ENCODE results near the gene APLP1. TPM values are rescaled to one million over a fixed set of nuclear protein-coding genes. Genes with fewer than 3 reads are reported as not detected.

APLP1 gene
- total RNA-seq, 1 donor from 2014 or later, result 25.7 TPM

DNA sequence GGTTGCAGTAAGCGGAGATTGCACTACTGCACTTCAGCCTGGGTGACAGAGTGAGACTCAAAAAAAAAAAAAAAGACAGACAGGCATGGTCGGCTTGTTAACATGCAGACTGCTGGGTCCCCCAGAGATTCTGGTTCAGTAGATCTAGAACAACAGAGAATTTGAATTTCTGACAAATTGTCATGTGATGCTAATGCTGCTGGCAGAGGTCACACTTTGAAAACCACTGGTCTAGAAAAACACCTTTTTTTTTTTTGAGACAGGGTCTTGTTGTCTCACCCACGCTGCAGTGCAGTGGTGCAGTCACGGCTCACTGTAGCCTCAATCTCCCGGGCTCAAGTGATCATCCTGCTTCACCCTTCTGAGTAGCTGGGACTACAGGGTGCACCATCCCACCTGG, 60.1 kb downstream of the APLP1 start:
- intact Hi-C loops (cut with micrococcal nuclease), result no loop called here
- DNase-seq, result no peak
- no peak for ATAC-seq

Other genes starting within 250 kb of the APLP1 start
- gene RBM42, start 239.5 kb upstream of the APLP1 start, total RNA-seq, result 51.0 TPM
- 0.27 TPM for gene ETV2, start 226.8 kb upstream of the APLP1 start, total RNA-seq
- gene COX6B1, start 220.3 kb upstream of the APLP1 start, total RNA-seq, result 1,553 TPM
- not detected for gene UPK1A, start 202.1 kb upstream of the APLP1 start, total RNA-seq
- gene ZBTB32, start 164.0 kb upstream of the APLP1 start, total RNA-seq, result not detected
- 15.8 TPM for gene KMT2B, start 150.6 kb upstream of the APLP1 start, total RNA-seq
- gene IGFLR1, start 126.1 kb upstream of the APLP1 start, total RNA-seq, result 3.2 TPM
- gene U2AF1L4, start 123.2 kb upstream of the APLP1 start, total RNA-seq, result 18.4 TPM
- gene PSENEN, start 122.9 kb upstream of the APLP1 start, total RNA-seq, result 41.3 TPM
- gene LIN37, start 120.0 kb upstream of the APLP1 start, total RNA-seq, result 8.3 TPM
- 676 TPM for gene HSPB6, start 111.5 kb upstream of the APLP1 start, total RNA-seq
- 5.2 TPM for gene PROSER3, start 110.4 kb upstream of the APLP1 start, total RNA-seq
- 4.2 TPM for gene ARHGAP33, start 93.0 kb upstream of the APLP1 start, total RNA-seq
- gene PRODH2, start 55.7 kb upstream of the APLP1 start, total RNA-seq, result not detected
- gene NPHS1, start 16.1 kb upstream of the APLP1 start, total RNA-seq, result not detected
- 0.12 TPM for gene KIRREL2, start 11.7 kb upstream of the APLP1 start, total RNA-seq
- gene NFKBID, start 32.0 kb downstream of the APLP1 start, total RNA-seq, result 3.8 TPM
- gene HCST, start 34.0 kb downstream of the APLP1 start, total RNA-seq, result 7.1 TPM
- gene TYROBP, start 39.7 kb downstream of the APLP1 start, total RNA-seq, result 28.5 TPM
- 7.5 TPM for gene LRFN3, start 67.8 kb downstream of the APLP1 start, total RNA-seq
- 9.4 TPM for gene SDHAF1, start 126.6 kb downstream of the APLP1 start, total RNA-seq
- gene SYNE4, start 140.2 kb downstream of the APLP1 start, total RNA-seq, result 0.30 TPM
- gene ALKBH6, start 145.6 kb downstream of the APLP1 start, total RNA-seq, result 7.8 TPM
- gene CLIP3, start 164.3 kb downstream of the APLP1 start, total RNA-seq, result 5.0 TPM
- gene THAP8, start 185.7 kb downstream of the APLP1 start, total RNA-seq, result 4.0 TPM
- gene WDR62, start 186.3 kb downstream of the APLP1 start, total RNA-seq, result 28.7 TPM
- gene OVOL3, start 242.6 kb downstream of the APLP1 start, total RNA-seq, result not detected
- gene POLR2I, start 246.3 kb downstream of the APLP1 start, total RNA-seq, result 157 TPM
- gene TBCB, start 246.9 kb downstream of the APLP1 start, total RNA-seq, result 93.7 TPM